Muscle of leg (tissue), 11 donors: Measurements from ENCODE around the gene ALG2. TPM values are rescaled to one million over a fixed set of nuclear protein-coding genes. Genes with fewer than 3 reads are reported as not detected.

Experiments used
- DNase-seq: peaks from one replicate; pipeline ENCODE4 v3.0.0; 2013
- H3K27ac ChIP-seq: one replicate; pipeline ENCODE4 v1.5.1; 2013; ENCODE audit warnings: mild to moderate bottlenecking, low read length, control low read depth
- H3K27me3 ChIP-seq: one replicate; pipeline ENCODE4 v1.6.1; 2013; ENCODE audit warnings: low read length; ENCODE audit not compliant: control insufficient read depth, insufficient read depth
- H3K36me3 ChIP-seq: one replicate; pipeline ENCODE4 v1.6.1; 2013; ENCODE audit warnings: low read length; ENCODE audit not compliant: control insufficient read depth, insufficient read depth
- H3K4me1 ChIP-seq: one replicate; pipeline ENCODE4 v1.6.1; 2013; ENCODE audit warnings: low read length; ENCODE audit not compliant: control insufficient read depth, insufficient read depth
- H3K4me3 ChIP-seq: one replicate; pipeline ENCODE4 v1.5.1; 2013; ENCODE audit warnings: low read length, control low read depth
- H3K9me3 ChIP-seq: replicated peaks from 2 replicates; pipeline ENCODE4 v1.6.1; 2013; ENCODE audit warnings: low read depth, low read length; ENCODE audit not compliant: control insufficient read depth
- WGBS: methylation state at CpG from one replicate; pipeline ENCODE4 v1.1.5; 2013; ENCODE audit warnings: missing lambda C conversion rate; ENCODE audit not compliant: insufficient coverage; 5-methylcytosine and 5-hydroxymethylcytosine counted together
- polyA plus RNA-seq, 8 donors: library from polyadenylated mRNA; unstranded; fragments of 120-200 nt; gene quantifications; one replicate each; pipeline versions ENCODE4 v1.2.1 to v1.2.3, GENCODE V29; 2013; ENCODE audit warnings: inconsistent platforms in 1 of 8, low replicate concordance in 1 of 8; ENCODE audit not compliant: insufficient read length in 8 of 8, insufficient read depth in 1 of 8
- total RNA-seq: library from RNA; stranded (reverse); fragments of 120-200 nt; gene quantifications from one replicate; pipeline ENCODE4 v1.2.4, GENCODE V29; 2013

The ALG2 gene
- total and polyA plus RNA-seq, 9 donors = 17.3 to 22.5 (median 19.6) TPM

- H3K9me3 ChIP-seq = no peaks in the 10 kb centered on the region
- H3K27ac ChIP-seq = no peak overlapping the region
- H3K36me3 ChIP-seq = no peaks in the 10 kb centered on the region
- no peak overlapping the region for H3K4me3 ChIP-seq
- H3K4me1 ChIP-seq = peaks cover 11% of the 10 kb centered on the region
- DNase-seq = no peak
- WGBS = 98% methylated on average over 4 of the region's 8 CpGs
- no peaks in the 10 kb centered on the region for H3K27me3 ChIP-seq
Observed at GRCh38 chr9:99177576-99178366, 44.0 kb downstream of the ALG2 start.

- Histone ChIP-seq H3K27ac (no peak overlapping the region), H3K27me3 (no peaks in the 10 kb centered on the region), H3K4me1 (peaks cover 15% of the 10 kb centered on the region), H3K9me3 (no peaks in the 10 kb centered on the region), H3K4me3 (no peak overlapping the region), H3K36me3 (no peaks in the 10 kb centered on the region)
- 15% methylated on average over 4 of the region's 4 CpGs for WGBS
- no peak for DNase-seq
Observed at GRCh38 chr9:99176527-99177013, 45.2 kb downstream of the ALG2 start.

GRCh38 chr9:99173570-99174504, 47.9 kb downstream of the ALG2 start:
- Histone ChIP-seq H3K27me3 (peaks cover 3% of the 10 kb centered on the region), H3K36me3 (no peaks in the 10 kb centered on the region), H3K4me1 (peaks cover 12% of the 10 kb centered on the region), H3K9me3 (no peaks in the 10 kb centered on the region), H3K27ac (no peak overlapping the region), H3K4me3 (no peak overlapping the region)
- no peak for DNase-seq
- 40% methylated on average over 1 of the region's 10 CpGs for WGBS

- no peak for DNase-seq
- 90% methylated on average over 5 of the region's 10 CpGs for WGBS
- H3K4me3 ChIP-seq = no peak overlapping the region
- peaks cover 10% of the 10 kb centered on the region for H3K4me1 ChIP-seq
- H3K9me3 ChIP-seq = no peaks in the 10 kb centered on the region
- no peak overlapping the region for H3K27ac ChIP-seq
- H3K36me3 ChIP-seq = no peaks in the 10 kb centered on the region
- H3K27me3 ChIP-seq = peaks cover 7% of the 10 kb centered on the region
Observed at GRCh38 chr9:99172124-99173091, 49.3 kb downstream of the ALG2 start.

GRCh38 chr9:99171225-99172123, 50.3 kb downstream of the ALG2 start:
- H3K36me3 ChIP-seq = no peaks in the 10 kb centered on the region
- H3K27me3 ChIP-seq = peaks cover 7% of the 10 kb centered on the region
- peaks cover 10% of the 10 kb centered on the region for H3K4me1 ChIP-seq
- WGBS = 72% methylated on average over 13 of the region's 15 CpGs
- no peak overlapping the region for H3K27ac ChIP-seq
- no peak for DNase-seq
- no peak overlapping the region for H3K4me3 ChIP-seq
- H3K9me3 ChIP-seq = no peaks in the 10 kb centered on the region

- no peaks in the 10 kb centered on the region for H3K36me3 ChIP-seq
Observed at GRCh38 chr9:99169982-99170761, 51.6 kb downstream of the ALG2 start.

DNA sequence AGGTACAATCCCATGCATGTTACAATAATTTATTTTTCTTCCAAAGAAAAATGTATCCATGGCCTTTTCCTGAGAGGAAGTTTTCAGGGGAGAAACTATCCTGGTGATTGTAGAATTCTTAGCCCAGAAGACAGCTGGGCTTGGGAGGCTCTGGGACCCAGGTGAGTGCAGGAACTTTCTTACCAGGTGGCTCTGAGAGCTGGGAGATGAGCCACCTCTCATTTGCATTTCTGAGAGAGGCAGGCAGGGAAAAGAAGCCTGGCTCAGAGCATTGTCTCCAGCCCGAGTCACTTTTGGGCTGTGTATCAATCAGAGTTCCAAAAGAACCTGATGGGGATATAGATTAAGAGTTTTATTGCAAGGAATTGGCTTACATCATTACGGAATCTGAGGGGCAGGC, 52.7 kb downstream of the ALG2 start:
- no peak overlapping the region for H3K27ac ChIP-seq
- no peaks in the 10 kb centered on the region for H3K9me3 ChIP-seq
- H3K27me3 ChIP-seq = peaks cover 7% of the 10 kb centered on the region
- H3K4me1 ChIP-seq = peaks cover 10% of the 10 kb centered on the region
- H3K4me3 ChIP-seq = no peak overlapping the region
- 57% methylated on average over 1 of the region's 2 CpGs for WGBS
- no peaks in the 10 kb centered on the region for H3K36me3 ChIP-seq
- no peak for DNase-seq

More at GRCh38 chr9:99169982-99170761, 51.6 kb downstream of the ALG2 start:
- no peak for DNase-seq
- H3K4me3 ChIP-seq = no peak overlapping the region
- no peak overlapping the region for H3K27ac ChIP-seq
- H3K27me3 ChIP-seq = peaks cover 7% of the 10 kb centered on the region
- WGBS = 11% methylated on average over 6 of the region's 10 CpGs
- no peaks in the 10 kb centered on the region for H3K9me3 ChIP-seq
- H3K4me1 ChIP-seq = peaks cover 10% of the 10 kb centered on the region

DNA sequence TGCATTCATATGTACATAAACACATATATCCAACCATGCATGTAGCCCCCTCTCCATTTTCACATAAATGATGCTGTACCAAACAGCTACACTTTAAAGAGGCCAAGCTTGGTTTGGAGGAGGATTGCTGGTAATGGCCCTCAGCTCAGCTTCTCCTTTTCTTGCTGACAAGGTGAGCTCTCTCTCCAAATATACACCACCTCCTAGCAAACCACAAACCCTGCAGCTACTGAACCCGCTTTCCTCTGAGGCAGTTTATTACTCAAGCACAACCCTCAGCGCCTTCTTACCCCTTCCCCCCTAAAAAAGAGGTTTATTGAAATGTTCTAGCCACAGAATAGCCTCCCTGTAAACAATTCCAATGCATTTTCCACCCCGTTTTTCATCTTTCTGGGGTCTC, 54.0 kb downstream of the ALG2 start:
- Histone ChIP-seq H3K27ac (no peak overlapping the region), H3K4me3 (no peak overlapping the region), H3K4me1 (peaks cover 10% of the 10 kb centered on the region), H3K27me3 (peaks cover 7% of the 10 kb centered on the region), H3K36me3 (no peaks in the 10 kb centered on the region), H3K9me3 (no peaks in the 10 kb centered on the region)
- 67% methylated on average over 1 of the region's 3 CpGs for WGBS
- DNase-seq = no peak
